ENCODE results near the gene SNAPC4.

Gene SNAPC4

DNA sequence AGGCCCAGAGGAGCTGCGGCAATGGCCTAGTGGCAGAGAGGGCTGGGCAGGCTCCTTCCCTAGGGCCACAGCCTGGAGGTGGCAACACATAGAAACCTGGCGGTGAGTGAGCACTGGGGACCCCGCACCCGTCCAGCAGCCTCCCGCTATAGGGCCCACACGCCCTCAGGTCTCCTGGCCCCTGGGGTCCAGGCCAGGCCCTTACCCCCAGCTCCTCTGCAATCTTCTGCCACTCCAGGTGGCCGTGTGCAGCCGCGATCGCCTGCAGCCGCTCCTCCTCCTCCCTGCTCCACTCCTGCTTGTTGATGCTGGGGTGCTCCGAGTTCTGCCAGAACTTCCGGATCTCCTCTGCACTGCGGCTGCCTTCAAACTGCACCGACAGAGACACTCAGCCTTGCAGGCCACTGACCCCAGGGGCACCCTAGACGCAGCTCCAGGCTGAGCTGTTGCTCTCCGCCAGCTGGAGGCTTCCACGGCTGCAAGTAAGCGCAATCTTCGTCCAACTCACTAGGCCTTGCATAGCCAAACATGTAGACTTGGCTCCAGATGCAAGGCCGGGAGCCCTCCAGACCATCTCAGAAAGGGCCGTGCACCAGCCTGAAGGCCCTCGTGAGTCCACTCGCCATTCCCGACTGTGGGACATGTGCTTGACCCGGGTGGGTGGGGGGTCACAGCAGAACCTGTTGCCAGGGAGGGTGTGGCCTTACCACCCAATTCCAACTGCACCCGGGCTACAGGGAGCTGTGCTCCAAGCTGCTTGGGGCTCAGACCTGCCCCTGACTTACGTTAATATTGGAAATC is 8.0 kb downstream of the SNAPC4 start:
- no peak for DNase-seq

- DNase-seq = no peak
Measured at GRCh38 chr9:136389396-136389795, 10.6 kb downstream of the SNAPC4 start.

DNA sequence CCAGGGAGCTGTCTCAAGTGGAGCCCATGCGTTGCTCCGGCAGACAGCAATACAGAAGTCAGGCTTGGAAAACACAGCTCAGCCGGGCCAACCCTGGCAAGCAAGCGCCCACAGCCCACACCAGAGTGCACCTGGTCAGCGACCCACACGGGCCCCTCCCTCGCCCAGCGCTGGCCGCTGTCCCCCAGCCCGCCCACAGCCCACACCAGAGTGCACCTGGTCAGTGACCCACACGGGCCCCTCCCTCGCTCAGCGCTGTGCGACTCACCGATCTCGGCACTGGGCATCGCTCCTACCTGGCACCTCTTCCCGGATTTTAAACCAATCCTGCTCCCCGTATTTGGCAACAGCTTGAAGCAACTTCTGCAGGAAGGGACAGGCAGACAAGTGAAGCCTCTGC is 12.8 kb downstream of the SNAPC4 start:
- DNase-seq = no peak

DNA sequence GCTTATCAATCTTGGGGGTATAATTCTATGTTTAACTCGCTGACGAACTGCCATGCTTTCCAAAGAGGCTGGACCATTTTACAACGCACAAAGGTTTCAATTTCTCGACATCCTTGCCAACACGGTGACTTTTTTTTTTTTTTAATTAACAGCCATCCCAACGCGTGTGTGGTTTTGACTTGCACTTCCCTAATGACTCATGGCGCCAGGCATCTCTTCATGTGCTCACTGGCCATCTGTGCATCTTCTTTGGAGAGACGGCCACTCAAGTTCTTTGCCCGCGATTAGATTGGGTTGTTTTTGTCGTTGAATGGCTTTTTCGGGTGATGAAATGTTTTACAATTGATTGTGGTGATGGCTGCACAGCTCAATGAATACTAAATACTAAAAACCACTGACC is 14.0 kb downstream of the SNAPC4 start:
- DNase-seq = no peak

DNA sequence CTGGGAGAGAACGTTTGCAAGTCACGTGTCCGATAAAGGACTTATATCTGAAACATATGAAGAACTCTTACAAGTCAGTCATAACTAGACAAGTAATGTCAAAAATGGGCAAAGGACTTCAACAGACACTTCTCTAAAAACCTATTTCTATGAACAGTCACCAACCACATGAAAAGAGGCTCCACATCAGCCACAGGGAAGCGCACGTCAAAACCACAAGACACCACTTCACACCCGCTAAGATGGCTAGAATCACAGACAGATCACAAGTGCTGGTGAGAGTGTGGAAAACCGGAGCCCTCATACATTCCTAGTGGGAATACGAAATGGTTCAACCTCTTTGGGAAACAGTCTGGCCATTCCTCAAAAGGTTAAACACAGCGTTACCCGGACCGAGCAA is 15.0 kb downstream of the SNAPC4 start:
- DNase-seq = no peak

DNA sequence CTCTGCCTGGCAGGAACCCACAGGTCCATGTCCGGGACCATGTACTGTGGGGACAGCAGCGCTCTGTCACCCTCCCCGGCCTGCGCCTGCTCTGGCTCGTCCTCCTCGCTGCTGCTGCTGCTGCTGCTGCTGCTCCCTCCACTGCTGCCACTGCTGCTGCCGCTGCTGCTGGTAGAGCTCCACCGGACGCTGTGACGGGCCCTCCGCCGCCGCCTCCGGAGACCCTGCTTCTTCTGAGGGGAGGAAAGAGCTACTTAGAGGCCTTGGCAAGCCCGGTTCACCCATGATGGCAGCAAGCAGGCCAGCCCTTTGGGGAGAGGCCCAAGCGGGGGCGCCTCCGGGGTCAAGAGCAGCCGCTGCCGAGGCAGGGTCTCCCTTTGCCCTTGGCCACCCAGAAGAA is 16.5 kb downstream of the SNAPC4 start:
- DNase-seq = no peak

DNA sequence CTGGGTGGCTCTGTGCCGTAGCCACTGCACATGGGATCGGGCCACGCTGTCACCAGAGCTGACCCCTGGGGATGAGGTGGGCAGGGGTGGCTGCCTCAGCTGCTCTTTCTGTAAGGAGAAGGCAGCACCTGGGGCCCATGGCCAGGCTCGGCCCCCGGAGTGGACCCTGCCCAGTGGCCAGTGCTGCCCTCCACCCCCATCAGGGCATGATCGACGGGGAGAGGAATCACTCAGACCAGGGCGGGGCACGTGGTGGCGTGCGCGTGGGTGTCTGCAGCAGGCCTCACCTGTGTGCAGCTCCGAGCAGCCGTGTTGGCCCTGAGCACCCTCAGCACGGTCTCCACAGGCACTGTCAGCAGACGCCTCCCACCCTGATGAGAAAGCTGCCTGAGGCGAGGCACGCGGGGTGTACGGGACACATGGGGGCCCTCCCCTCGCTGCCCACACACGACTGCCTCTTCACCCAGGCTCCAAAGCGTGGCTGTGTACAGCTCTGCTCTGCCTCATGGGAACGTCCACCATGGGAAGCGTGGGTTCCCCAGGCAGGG is 17.9 kb downstream of the SNAPC4 start:
- no peak for DNase-seq

GRCh38 chr9:136381311-136381710 is 18.7 kb downstream of the SNAPC4 start:
- no peak for DNase-seq

DNA sequence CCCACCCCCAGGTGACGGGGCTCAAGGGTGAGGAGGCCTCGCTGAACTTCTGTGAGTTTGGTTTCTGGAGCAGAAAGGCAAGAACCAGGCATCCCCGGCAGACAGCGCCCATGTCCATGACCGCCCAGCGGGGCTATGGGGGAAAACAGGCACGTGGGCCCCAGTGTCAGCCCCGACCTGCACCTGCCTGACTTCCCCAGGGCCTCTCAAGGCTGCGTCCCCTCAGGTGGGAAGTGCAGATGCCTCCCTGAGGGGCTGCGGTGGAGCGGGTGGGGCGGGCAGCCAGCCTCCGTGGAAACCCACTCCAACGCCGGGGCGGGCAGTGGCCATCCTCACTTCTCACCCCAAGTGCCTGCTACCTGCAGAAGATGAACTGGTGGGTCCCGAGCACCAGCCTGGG is 19.6 kb downstream of the SNAPC4 start:
- no peak for DNase-seq

DNA sequence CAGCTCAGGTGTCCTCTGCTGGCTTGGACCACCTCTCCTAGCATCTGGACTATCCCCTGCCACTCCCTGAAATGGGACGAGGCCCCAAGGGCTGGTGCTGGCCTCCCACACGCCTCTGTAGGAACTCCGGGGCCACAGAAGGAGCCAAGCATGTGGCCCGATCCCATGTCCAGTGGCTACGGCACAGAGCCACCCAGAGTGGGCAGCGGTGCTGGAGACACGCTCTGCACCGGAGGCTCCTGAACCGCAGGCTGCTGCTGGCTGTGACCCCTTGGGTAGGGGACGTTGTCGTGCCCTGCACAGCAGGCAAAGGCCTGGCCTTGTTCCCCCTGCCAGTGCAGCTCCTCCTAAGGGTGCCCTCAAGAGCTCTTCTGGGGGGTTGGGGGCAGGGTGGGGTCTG is 20.1 kb downstream of the SNAPC4 start:
- DNase-seq = no peak

GRCh38 chr9:136379401-136379800 is 20.6 kb downstream of the SNAPC4 start:
- DNase-seq = no peak

DNA sequence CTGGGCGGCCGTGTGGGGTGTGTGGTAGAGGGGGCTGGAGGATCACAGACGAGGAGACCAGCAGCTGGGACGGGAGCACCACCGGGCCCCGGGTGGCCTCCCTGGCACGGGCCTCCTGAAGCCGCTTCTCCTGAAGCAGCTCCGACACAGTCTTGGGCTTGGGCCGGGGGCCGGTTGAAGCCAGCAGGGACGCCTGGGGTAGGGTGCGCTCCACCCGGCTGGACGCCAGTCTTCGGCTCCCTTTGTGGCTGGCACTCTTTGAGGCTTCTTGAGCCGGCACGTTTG is 21.0 kb downstream of the SNAPC4 start:
- DNase-seq = no peak

DNA sequence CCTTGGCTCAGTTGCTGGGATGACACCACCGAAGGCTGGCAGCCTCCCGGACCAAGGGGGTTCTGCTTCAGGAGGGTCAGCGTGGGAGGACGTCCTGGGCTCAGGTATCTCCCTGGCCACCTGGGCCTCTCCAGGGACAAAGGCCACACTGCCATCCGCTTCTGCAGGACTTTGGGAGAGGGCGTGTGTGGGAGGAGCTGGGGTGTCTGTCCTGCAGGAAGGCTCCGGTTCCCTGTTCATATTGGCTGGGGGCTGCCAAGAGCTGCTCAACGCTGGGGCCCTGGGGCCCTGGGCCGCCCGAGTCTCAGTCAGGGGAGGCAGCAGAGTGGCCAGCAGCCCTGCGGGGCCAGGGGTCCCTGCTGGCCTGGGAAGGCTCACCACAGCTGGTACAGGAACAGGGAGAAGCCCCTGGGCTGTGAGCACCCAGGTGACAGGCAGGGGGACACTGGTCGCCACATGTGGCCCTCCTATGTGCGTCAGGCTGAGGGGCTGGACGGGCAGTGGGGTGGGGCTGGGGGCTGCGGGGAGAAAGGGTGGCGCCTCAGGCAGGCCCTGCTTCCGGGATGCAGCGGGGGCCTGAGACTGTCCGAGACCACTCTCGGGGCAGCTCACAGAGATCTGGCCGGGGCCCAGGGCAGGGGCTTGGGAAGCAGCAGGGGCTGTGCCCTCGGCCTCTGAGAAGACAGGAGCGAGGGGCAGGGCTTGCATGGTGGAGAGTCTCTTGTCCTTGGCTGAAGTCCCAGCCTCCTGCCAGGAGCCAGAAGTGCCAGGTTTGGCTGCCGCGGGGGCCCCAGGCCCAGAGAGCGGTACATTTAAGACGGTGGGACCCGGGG is 21.6 kb downstream of the SNAPC4 start:
- no peak for DNase-seq

DNA sequence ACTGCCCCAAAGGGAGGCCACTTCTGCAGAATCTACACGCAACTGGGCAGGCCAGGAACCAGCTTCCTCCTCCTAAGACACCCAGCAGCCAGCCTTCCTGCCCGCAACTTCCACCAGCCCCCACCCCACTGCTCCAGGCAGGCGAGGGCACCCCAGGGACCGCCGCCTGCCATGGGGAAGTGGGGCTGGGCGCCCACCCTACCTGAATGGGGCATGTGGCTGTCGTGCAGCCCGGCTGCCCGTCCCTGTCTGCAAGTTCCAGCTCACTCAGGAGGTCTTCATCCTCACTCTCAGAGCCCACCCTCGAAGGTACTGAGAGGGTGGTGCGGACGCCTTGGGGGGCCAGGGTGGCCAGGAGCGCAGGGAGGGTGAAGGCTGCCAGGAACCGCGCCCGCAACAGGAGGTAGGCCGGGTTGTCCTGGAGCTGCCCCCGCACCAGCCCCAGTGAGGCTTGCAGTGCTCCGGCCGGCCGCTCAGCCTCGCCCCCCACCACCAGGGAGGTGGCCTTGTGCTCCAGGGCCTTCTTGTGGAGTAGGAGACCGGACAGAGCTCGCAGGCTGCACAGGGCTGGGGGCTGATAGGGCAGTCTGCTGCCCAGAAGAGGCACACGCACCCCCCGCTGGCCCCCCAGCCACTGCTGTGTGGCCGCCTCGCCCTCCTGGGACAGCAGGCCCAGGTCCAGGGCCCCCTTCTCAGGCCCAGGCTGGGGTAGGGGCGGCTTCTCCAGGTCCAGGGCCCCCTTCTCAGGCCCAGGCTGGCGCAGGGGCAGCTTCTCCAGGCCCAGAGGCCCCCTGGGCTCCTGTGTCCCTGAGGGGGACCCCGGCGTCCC is 22.4 kb downstream of the SNAPC4 start:
- DNase-seq = no peak

GRCh38 chr9:136376457-136376856 is 23.5 kb downstream of the SNAPC4 start:
- DNase-seq = no peak

GRCh38 chr9:136375096-136375495 is 24.9 kb downstream of the SNAPC4 start:
- no peak for DNase-seq

GRCh38 chr9:136374183-136374575 is 25.8 kb downstream of the SNAPC4 start:
- no peak for DNase-seq

GRCh38 chr9:136373300-136374182 is 26.4 kb downstream of the SNAPC4 start, which contains the start of gene CARD9:
TSS of gene CARD9 (minus strand) at chr9:136373669. CDS start at chr9:136372078, 1,591 bp downstream.
- peak; percentile 69 for DNase-seq

GRCh38 chr9:136372561-136373299 is 27.2 kb downstream of the SNAPC4 start:
- peak; percentile 55 for DNase-seq

DNA sequence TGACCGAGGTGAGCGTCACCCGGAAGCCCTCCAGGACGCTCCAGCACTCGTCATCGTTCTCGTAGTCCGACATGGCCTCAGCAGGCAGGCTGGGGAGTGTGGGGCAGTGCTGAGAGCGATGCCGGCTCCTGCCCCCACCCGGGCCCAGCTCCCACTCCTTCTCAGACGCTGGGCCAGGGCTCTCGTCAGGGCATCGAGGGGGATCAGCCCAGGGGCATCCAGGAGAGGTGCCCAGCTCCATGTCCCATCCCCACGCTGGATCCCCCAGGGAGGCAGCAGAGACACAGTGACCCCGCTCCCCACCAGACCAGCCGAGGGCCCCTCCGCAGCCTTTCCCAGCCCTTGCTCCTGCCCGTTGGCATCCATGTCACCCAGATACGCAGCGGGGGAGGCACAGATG is 28.0 kb downstream of the SNAPC4 start:
- DNase-seq = no peak

GRCh38 chr9:136371533-136371880 is 28.5 kb downstream of the SNAPC4 start:
- DNase-seq = no peak
